ENCODE measurements around the gene PPP2R5D.

GRCh38 chr6:43011207-43011606 lies 26.8 kb downstream of the PPP2R5D start:
- no peak for TF ChIP-seq EP300 (IDR thresholded peaks at IDR 0.05)
- no peak for TF ChIP-seq POLR2AphosphoS5 (IDR thresholded peaks at IDR 0.05)

Data from sigmoid colon (tissue), 4 donors.